GM21390 (cell line): ENCODE measurements around the gene SLC43A3.
A peak's percentile ranks its signal among the peaks of the same experiment; 100 is the strongest.

ENCODE experiments used
- ATAC-seq: cut with Tn5 transposase; IDR thresholded peaks from one replicate; pipeline ENCODE4 v1.9.1; 2021; ENCODE audit not compliant: unreplicated experiment

SLC43A3 gene

GRCh38 chr11:57426929-57427726 lies at the start of gene SLC43A3:
TSS of gene SLC43A3 (minus strand) at chr11:57427121. CDS start at chr11:57426172, 949 bp downstream.
- peak; percentile 58 for ATAC-seq

GRCh38 chr11:57476047-57476756 lies 49.3 kb upstream of the SLC43A3 start:
- peak; percentile 33 for ATAC-seq

GRCh38 chr11:57475671-57476046 lies 48.7 kb upstream of the SLC43A3 start:
- peak; percentile 26 for ATAC-seq

- ATAC-seq = no peak
These were observed 48.3 kb upstream of the SLC43A3 start for GRCh38 chr11:57475191-57475590.

- ATAC-seq = no peak
These were observed 47.8 kb upstream of the SLC43A3 start for GRCh38 chr11:57474803-57475115.

- no peak for ATAC-seq
These were observed 47.3 kb upstream of the SLC43A3 start for GRCh38 chr11:57474017-57474802.

- no peak for ATAC-seq
These were observed 46.4 kb upstream of the SLC43A3 start for GRCh38 chr11:57473285-57473841.

GRCh38 chr11:57471496-57471895 lies 44.6 kb upstream of the SLC43A3 start:
- no peak for ATAC-seq

- ATAC-seq = no peak
These were observed 42.3 kb upstream of the SLC43A3 start for GRCh38 chr11:57469268-57469667.

GRCh38 chr11:57468276-57468675 lies 41.4 kb upstream of the SLC43A3 start:
- no peak for ATAC-seq

GRCh38 chr11:57467508-57468157 lies 40.7 kb upstream of the SLC43A3 start:
- ATAC-seq = no peak

- ATAC-seq = no peak
These were observed 39.8 kb upstream of the SLC43A3 start for GRCh38 chr11:57466680-57467079.

- no peak for ATAC-seq
These were observed 37.7 kb upstream of the SLC43A3 start for GRCh38 chr11:57464539-57465181.

- ATAC-seq = no peak
These were observed 37.0 kb upstream of the SLC43A3 start for GRCh38 chr11:57463671-57464538.

GRCh38 chr11:57462597-57462996 lies 35.7 kb upstream of the SLC43A3 start:
- ATAC-seq = no peak

GRCh38 chr11:57461841-57462489 lies 35.0 kb upstream of the SLC43A3 start:
- no peak for ATAC-seq

GRCh38 chr11:57460758-57461749 lies 34.1 kb upstream of the SLC43A3 start:
- no peak for ATAC-seq
